ENCODE data around the gene CCDC178. TPM values are rescaled to one million over a fixed set of nuclear protein-coding genes. Genes with fewer than 3 reads are reported as not detected.
"Not testable (repeated sequence)": the region's sequence is repeated elsewhere in the genome, so short reads cannot be mapped to it uniquely, and the experiment has no call there.

Gene CCDC178
- total RNA-seq, 2 donors from 2014 or later: not detected

DNA sequence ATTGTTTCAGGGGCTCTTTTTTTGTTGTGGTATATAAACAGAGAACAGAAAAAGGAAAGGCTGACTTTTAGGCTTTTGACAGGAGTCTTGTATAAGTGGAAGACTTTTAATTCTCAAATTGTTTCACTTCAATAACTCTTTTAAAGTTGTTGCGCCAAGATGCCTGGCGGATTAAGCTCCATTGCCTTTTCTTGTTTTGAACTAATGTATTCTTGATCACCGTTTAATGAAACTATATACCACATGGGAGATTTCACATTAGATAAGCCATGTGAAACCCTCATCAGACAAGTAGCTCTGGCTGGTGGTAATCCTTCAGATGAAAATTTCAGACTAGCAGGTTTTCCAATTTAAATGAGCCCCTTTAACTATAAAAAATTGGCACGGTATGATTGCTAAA, 257.4 kb downstream of the CCDC178 start:
- Mint-ChIP-seq H3K36me3 (ENCODE audit: insufficient read depth in 2 of 2) (no peaks in the 10 kb centered on the region), H3K4me1 (ENCODE audit: low read depth) (no peaks in the 10 kb centered on the region), H3K4me3 (no peak overlapping the region), H3K27me3 (ENCODE audit: low read depth) (no peaks in the 10 kb centered on the region), H3K27ac (no peak overlapping the region), H3K9me3 (peaks cover 3 to 4% of the 10 kb centered on the region in 2 donors)
- no peak for DNase-seq
- no peak for ATAC-seq (replicated peaks in 1 of 2)

DNA sequence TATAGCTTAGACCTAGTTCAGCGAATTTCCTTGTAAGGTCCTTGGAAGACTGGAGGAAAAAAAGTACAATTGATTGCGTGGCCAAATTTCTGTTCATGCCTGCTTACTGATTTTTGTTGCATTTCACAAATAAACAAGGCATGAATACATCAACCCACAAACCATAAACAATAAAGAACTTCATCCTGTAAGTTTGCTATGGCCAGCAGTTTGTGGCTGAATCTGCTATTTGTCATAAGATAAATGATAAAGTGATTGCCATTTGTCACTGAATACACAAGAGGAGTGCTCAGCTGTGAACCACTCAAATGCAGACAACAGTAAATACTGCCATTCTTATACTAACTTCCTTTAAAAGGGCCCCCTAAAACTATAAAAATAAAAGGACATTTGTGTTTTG, 259.5 kb downstream of the CCDC178 start:
- DNase-seq (no peak), ATAC-seq (replicated peaks in 1 of 2) (no peak)
- no peaks in the 10 kb centered on the region for H3K36me3 Mint-ChIP-seq (ENCODE audit: insufficient read depth in 2 of 2)
- no peak overlapping the region for H3K4me3 Mint-ChIP-seq
- no peak overlapping the region for H3K27ac Mint-ChIP-seq
- no peaks in the 10 kb centered on the region for H3K4me1 Mint-ChIP-seq (ENCODE audit: low read depth)
- H3K9me3 Mint-ChIP-seq: no peaks in the 10 kb centered on the region
- H3K27me3 Mint-ChIP-seq (ENCODE audit: low read depth): no peaks in the 10 kb centered on the region

DNA sequence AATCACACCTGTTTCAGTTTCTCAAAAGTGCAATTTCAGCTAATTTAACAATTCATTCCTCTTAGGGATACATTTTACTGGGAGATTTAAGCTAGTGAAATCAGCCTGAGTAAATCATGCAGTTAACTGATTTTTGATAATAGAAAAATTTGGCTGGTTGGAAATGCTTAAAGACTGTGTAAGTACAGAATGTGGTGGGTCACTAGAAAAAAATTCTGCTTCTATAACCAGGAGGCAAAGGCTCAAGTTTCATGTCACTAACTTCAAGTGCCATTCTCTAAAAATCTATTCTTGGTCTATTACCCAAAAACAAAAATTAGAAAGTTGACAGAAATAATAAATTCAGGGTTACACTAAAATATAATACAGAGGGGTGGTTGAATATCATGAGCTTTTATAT, 271.3 kb downstream of the CCDC178 start:
- no peak for DNase-seq

DNA sequence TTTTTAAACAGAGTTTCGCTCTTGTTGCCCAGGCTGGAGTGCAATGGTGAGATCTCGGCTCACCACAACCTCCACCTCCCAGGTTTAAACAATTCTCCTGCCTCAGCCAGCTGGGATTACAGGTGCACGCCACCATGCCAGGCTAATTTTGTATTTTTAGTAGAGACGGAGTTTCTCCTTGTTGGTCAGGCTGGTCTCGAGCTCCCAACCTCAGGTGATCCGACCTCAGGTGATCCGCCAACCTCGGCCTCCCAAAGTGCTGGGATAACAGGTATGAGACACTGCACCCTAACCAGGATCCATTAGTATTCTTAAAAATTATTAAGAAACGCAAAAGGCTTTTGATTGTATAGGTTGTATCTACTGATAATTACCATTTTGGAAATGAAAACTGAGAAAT, 276.4 kb downstream of the CCDC178 start:
- not testable (repeated sequence) for ATAC-seq (replicated peaks in 1 of 2); H3K27me3 Mint-ChIP-seq (ENCODE audit: low read depth); H3K4me1 Mint-ChIP-seq (ENCODE audit: low read depth); DNase-seq; H3K36me3 Mint-ChIP-seq (ENCODE audit: insufficient read depth in 2 of 2); H3K4me3 Mint-ChIP-seq; H3K9me3 Mint-ChIP-seq; H3K27ac Mint-ChIP-seq

More for the DNA sequence above, 271.3 kb downstream of the CCDC178 start:
- Mint-ChIP-seq H3K36me3 (ENCODE audit: insufficient read depth in 2 of 2) (no peaks in the 10 kb centered on the region), H3K4me3 (no peak overlapping the region), H3K4me1 (ENCODE audit: low read depth) (no peaks in the 10 kb centered on the region), H3K27ac (no peak overlapping the region), H3K9me3 (peaks cover 0 to 2% of the 10 kb centered on the region in 2 donors), H3K27me3 (ENCODE audit: low read depth) (no peaks in the 10 kb centered on the region)
- ATAC-seq (replicated peaks in 1 of 2): no peak

DNA sequence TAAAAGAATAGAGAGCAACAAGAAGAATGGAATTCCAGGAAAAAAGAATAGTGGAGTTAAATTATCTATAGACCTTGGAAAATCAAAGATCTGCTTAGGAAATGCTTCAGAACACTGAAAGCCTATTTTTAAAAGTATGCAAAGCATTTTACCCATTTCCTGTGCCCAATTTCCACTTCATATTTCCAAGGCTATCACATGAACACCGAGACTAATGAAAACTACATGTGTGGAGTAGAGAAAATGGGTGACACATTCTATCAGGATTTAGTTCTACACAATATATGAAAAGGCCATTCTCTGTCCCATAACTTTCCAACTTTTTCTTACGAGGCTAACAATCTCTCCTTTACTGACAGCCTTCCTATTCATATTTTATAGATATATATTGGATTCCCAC, 279.4 kb downstream of the CCDC178 start:
- ATAC-seq (replicated peaks in 1 of 2) (no peak), DNase-seq (no peak)
- no peaks in the 10 kb centered on the region for H3K9me3 Mint-ChIP-seq
- no peak overlapping the region for H3K4me3 Mint-ChIP-seq
- H3K4me1 Mint-ChIP-seq (ENCODE audit: low read depth): no peaks in the 10 kb centered on the region
- no peaks in the 10 kb centered on the region for H3K27me3 Mint-ChIP-seq (ENCODE audit: low read depth)
- H3K36me3 Mint-ChIP-seq (ENCODE audit: insufficient read depth in 2 of 2): no peaks in the 10 kb centered on the region
- H3K27ac Mint-ChIP-seq: no peak overlapping the region

DNA sequence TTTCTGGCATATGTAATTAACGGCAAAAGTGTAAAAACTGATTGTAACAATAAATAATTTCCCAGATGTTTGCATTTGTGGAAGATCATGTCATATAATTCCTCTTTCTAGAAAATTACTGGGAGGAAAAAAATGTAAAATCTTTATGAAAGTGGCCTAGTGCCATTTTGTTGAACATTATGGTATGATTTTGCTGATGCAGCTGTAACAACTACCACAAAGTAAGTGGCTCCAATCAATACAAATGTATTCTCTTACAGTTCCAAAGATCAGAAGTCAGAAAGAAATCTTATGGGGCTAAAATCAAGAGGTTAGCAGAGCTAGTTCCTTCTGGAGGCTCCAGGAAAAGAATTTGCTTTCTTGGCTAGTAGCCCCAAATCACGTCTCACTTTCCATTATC, 281.4 kb downstream of the CCDC178 start:
- ATAC-seq (replicated peaks in 1 of 2) (no peak), DNase-seq (no peak)
- Mint-ChIP-seq H3K36me3 (ENCODE audit: insufficient read depth in 2 of 2) (no peaks in the 10 kb centered on the region), H3K4me3 (no peak overlapping the region), H3K9me3 (peaks cover 0 to 2% of the 10 kb centered on the region in 2 donors), H3K27me3 (ENCODE audit: low read depth) (no peaks in the 10 kb centered on the region), H3K27ac (no peak overlapping the region), H3K4me1 (ENCODE audit: low read depth) (no peaks in the 10 kb centered on the region)

DNA sequence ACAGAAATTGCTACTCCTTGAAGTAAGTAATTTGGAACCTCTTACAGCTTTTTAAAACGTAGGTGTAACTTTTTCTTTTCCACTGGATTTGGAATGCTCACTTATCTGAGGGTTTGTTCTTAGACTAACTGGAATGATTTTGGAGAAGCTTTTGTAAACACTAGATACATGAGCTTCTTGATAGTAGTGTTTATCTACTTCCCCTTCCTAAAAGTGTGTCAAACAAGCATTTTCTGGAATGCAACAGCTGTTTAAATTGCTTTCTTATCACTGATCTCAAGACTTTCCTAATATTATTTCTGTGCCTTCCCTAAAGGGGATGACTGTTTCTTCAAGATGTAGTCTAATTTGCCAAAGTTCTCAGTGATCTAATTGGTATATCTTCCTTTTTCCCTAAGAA, 282.6 kb downstream of the CCDC178 start:
- H3K36me3 Mint-ChIP-seq (ENCODE audit: insufficient read depth in 2 of 2): no peaks in the 10 kb centered on the region
- peaks cover 0 to 2% of the 10 kb centered on the region in 2 donors for H3K9me3 Mint-ChIP-seq
- H3K4me1 Mint-ChIP-seq (ENCODE audit: low read depth): no peaks in the 10 kb centered on the region
- no peak overlapping the region for H3K4me3 Mint-ChIP-seq
- ATAC-seq (replicated peaks in 1 of 2) (no peak), DNase-seq (no peak)
- H3K27me3 Mint-ChIP-seq (ENCODE audit: low read depth): no peaks in the 10 kb centered on the region
- H3K27ac Mint-ChIP-seq: no peak overlapping the region

DNA sequence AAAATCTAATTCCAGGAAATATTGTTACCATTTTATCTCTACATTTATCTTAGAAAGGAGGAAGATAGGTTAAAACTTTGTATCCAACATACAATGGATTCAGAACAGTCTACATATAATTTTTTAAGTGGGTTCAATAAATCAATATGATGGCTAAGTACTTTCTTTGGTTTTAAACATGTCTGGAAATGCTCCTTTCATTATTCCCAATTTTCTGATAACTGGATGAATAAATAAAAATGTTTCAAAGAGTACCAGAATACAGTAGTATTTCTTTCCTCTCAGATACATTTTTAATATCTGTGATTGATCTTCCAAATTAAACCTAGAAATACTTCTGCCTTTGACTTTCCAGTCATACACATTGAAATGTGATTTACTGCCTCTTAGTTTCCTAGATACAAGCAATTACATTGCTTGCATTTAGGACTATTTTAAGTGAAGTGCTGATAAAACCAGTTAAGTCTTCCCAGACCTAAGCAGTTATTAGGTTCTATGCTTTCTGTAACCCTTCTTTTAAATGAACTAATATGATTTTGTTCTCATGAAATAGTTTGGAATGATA, 283.5 kb downstream of the CCDC178 start:
- no peak for DNase-seq
- H3K27me3 Mint-ChIP-seq (ENCODE audit: low read depth): no peaks in the 10 kb centered on the region
- no peak overlapping the region for H3K27ac Mint-ChIP-seq
- H3K9me3 Mint-ChIP-seq: peaks cover 0 to 2% of the 10 kb centered on the region in 2 donors
- H3K4me1 Mint-ChIP-seq (ENCODE audit: low read depth): no peaks in the 10 kb centered on the region
- no peak for ATAC-seq (replicated peaks in 1 of 2)
- no peak overlapping the region for H3K4me3 Mint-ChIP-seq
- H3K36me3 Mint-ChIP-seq (ENCODE audit: insufficient read depth in 2 of 2): no peaks in the 10 kb centered on the region

DNA sequence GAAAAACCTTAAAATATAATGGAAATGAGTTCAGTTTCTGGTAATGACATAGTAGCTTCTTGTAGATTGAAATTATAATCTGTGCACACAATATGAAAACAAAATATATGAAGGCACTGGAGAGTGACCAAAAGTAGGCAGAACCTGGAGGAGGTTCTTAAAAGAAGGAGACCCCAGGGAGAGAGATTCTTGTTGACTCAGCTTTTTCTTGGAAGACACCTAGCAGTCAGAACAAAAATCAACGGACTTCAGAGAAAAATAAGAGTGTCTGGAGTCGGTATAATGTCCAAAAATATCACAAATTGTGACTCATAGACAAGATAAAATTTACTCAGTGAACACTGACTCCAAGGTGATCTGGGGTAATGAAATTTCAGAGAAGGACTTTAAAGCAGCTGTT, 286.5 kb downstream of the CCDC178 start:
- no peaks in the 10 kb centered on the region for H3K4me1 Mint-ChIP-seq (ENCODE audit: low read depth)

DNA sequence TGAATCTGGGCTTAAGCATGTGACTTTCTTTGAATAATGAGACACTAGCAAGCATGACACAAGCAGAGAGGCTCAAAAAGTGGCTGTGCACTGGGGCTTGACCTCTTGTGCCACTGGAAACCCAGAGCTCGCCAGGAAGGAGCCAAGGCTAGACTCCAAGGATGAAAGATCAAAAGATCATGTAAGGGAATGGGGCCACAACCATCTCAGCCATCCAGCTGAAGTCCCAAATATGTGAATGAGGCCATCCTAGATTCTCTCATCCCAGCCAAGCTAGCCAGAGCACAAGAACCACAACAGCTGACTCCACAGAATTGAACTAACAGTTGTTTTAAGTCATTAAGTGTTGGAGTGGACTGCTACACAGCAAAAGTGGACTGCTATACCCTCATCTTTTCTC, 288.1 kb downstream of the CCDC178 start:
- ATAC-seq (replicated peaks in 1 of 2): no peak
- Mint-ChIP-seq H3K4me1 (ENCODE audit: low read depth) (no peaks in the 10 kb centered on the region), H3K27ac (no peak overlapping the region)

More for the DNA sequence above, 286.5 kb downstream of the CCDC178 start:
- ATAC-seq (replicated peaks in 1 of 2) (no peak), DNase-seq (no peak)
- H3K27ac Mint-ChIP-seq: no peak overlapping the region
- no peak overlapping the region for H3K4me3 Mint-ChIP-seq
- H3K27me3 Mint-ChIP-seq (ENCODE audit: low read depth): no peaks in the 10 kb centered on the region
- peaks cover 0 to 8% of the 10 kb centered on the region in 2 donors for H3K9me3 Mint-ChIP-seq
- no peaks in the 10 kb centered on the region for H3K36me3 Mint-ChIP-seq (ENCODE audit: insufficient read depth in 2 of 2)

DNA sequence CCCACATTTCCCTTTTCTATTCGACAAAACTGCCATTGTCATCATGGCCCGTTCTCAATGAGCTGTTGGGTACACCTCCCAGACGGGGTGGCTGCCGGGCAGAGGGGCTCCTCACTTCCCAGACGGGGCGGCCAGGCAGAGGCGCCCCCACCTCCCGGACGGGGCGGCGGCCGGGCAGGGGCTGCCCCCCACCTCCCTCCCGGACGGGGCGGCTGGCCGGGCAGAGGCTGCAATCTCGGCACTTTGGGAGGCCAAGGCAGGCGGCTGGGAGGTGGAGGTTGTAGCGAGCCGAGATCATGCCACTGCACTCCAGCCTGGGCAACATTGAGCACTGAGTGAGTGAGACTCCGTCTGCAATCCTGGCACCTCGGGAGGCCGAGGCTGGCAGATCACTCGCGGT, 292.7 kb downstream of the CCDC178 start:
- H3K4me3 Mint-ChIP-seq; ATAC-seq (replicated peaks in 1 of 2); H3K9me3 Mint-ChIP-seq: not testable (repeated sequence)

More for the DNA sequence above, 288.1 kb downstream of the CCDC178 start:
- H3K36me3 Mint-ChIP-seq (ENCODE audit: insufficient read depth in 2 of 2): peaks cover 0 to 2% of the 10 kb centered on the region in 2 donors
- H3K4me3 Mint-ChIP-seq: no peak overlapping the region
- DNase-seq: no peak
- H3K9me3 Mint-ChIP-seq: peaks cover 0 to 8% of the 10 kb centered on the region in 2 donors
- H3K27me3 Mint-ChIP-seq (ENCODE audit: low read depth): no peaks in the 10 kb centered on the region

DNA sequence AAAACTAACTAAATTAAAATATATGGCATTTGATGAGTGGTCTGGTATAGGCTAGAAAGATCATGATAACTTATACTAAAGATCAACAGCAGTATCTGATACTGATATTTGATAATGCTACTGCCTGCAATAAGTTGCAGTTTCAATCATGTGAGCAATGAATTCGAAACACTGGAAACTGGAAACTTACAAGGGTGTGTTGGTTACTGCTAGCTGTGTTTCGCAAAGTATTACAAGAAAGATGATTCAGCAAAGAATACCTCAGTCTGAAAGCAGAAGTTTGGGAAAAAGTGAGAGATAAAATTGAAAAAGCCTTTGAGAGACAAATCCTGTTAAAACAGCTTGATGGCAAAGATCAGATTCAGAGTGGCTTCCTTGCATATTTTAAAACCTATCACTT, 294.5 kb downstream of the CCDC178 start:
- H3K27me3 Mint-ChIP-seq (ENCODE audit: low read depth): no peaks in the 10 kb centered on the region
- no peak for ATAC-seq (replicated peaks in 1 of 2)
- peaks cover 0 to 2% of the 10 kb centered on the region in 2 donors for H3K36me3 Mint-ChIP-seq (ENCODE audit: insufficient read depth in 2 of 2)
- no peak overlapping the region for H3K27ac Mint-ChIP-seq
- peaks cover 5 to 10% of the 10 kb centered on the region in 2 donors for H3K9me3 Mint-ChIP-seq
- no peak for DNase-seq
- no peak overlapping the region for H3K4me3 Mint-ChIP-seq
- H3K4me1 Mint-ChIP-seq (ENCODE audit: low read depth): no peaks in the 10 kb centered on the region

More for the DNA sequence above, 292.7 kb downstream of the CCDC178 start:
- H3K36me3 Mint-ChIP-seq (ENCODE audit: insufficient read depth in 2 of 2); DNase-seq; H3K27ac Mint-ChIP-seq; H3K4me1 Mint-ChIP-seq (ENCODE audit: low read depth); H3K27me3 Mint-ChIP-seq (ENCODE audit: low read depth): not testable (repeated sequence)

DNA sequence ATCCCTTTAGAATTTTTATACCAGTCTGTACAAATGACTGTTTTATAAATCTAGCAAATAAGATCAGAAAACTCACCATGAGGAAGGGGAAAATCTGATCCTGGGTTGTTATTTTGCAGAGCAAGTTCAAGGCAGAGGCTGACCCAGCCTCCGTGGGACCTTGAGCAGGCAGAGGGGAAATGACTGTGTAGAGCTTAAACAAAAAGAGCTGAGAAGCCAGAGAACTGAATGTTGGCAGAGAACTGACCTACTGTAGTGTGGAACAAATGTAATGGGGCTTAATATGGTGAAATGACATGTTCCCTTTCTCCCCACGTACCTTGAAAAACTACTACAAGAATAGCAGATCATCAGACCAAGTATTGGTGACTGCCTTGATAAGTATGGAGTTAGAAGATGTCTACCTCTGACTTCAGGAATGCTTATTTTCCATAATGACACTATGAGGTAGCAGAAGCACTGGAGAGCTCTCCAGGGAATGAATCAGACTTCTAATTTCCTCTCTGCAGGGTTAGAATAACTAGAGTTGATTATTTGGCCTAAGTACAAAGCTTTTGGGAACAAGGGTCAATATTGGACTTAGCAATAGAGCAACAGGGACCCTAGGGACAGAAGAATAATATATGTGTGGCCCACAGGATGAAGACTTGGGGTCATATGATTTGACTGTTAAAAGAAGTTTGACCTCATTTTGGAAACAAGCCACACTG, 304.4 kb downstream of the CCDC178 start:
- peaks cover 3 to 5% of the 10 kb centered on the region in 2 donors for H3K9me3 Mint-ChIP-seq
- H3K4me1 Mint-ChIP-seq (ENCODE audit: low read depth): no peaks in the 10 kb centered on the region
- no peaks in the 10 kb centered on the region for H3K36me3 Mint-ChIP-seq (ENCODE audit: insufficient read depth in 2 of 2)
- H3K27me3 Mint-ChIP-seq (ENCODE audit: low read depth): no peaks in the 10 kb centered on the region
- no peak for ATAC-seq (replicated peaks in 1 of 2)
- no peak for DNase-seq
- no peak overlapping the region for H3K4me3 Mint-ChIP-seq
- H3K27ac Mint-ChIP-seq: no peak overlapping the region

DNA sequence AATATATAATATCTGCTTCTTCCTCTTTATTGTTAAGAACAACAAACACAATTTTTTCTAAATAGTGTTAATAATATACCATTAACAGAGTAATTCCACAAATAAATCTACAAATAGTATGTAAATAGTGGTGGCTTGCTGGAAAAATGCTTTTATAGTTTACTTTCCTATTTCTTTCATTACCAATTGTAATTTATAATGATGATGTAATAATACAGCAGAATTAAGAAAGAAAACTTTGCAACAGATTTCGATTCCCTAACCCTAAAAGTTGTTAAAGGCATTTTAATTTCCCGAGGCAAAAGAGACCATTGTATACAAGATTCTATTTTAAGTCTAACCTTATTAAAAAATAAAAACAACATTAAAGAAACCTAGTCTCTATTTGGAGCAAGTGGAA, 307.9 kb downstream of the CCDC178 start:
- Mint-ChIP-seq H3K36me3 (ENCODE audit: insufficient read depth in 2 of 2) (no peaks in the 10 kb centered on the region), H3K9me3 (no peaks in the 10 kb centered on the region), H3K4me3 (no peak overlapping the region), H3K27me3 (ENCODE audit: low read depth) (no peaks in the 10 kb centered on the region), H3K27ac (no peak overlapping the region), H3K4me1 (ENCODE audit: low read depth) (no peaks in the 10 kb centered on the region)
- DNase-seq: no peak
- ATAC-seq (replicated peaks in 1 of 2): no peak
